ENCODE data around the gene TH.

The TH gene

DNA sequence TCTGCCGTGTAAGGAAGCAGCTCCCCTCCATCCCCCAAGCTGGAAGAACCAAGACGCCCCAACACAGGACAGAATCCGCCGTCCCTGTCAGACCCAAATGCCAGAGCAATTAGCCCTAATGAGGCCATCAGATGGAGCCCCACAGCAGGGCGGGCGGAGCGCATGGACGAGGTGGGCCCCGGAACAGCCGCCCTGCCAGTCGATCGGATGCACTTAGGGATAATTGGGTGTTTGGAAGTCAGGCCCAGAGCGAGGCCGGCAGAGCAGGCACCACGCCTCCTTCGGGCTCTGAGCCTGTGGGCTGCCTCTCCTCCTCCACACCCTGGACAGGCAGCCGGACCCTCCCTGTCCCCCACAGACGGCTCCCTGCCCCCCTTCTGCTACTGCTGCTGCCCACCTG, 5.5 kb upstream of the TH start:
- DNase-seq: no peak

DNA sequence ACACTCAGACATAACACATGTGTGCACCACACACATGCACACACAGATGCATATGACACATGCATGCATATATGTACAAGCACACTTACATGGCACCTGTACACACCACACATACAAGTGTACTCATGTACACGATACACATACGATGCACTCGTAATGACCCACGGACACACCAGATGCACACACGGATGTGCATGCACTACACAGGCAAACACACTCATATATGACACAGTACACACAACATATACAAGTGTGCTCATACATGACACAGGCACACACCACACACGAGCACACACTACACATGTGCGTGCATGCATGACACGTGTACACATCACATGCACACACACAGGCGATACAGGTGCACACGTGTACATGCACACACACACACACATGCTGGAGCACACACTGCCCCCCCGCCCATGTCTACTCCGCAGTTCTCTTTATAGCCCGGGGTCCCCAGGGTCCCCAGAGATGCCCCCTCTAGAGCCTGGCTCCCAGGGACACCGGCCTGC, 4.8 kb upstream of the TH start:
- DNase-seq: no peak

DNA sequence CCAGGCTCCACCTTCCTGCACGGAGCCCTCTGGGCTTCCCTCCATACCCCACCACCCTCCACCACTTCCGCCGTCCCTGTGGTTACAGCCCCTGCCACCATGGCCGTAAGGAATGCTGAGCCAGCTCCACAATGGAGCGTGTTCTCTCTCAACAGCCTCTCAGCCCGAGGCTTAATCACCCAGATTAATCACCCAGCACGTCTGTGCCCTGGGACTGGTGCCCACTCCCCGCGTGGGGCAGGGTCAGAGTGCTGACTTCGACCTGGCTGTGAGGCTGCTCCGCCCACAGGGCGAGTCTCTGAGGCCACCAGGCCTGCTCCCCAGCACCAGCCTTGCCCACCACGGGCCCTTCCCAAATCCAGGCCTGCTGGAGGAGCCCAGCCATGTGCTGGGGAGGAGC, 4.0 kb upstream of the TH start:
- DNase-seq: no peak

DNA sequence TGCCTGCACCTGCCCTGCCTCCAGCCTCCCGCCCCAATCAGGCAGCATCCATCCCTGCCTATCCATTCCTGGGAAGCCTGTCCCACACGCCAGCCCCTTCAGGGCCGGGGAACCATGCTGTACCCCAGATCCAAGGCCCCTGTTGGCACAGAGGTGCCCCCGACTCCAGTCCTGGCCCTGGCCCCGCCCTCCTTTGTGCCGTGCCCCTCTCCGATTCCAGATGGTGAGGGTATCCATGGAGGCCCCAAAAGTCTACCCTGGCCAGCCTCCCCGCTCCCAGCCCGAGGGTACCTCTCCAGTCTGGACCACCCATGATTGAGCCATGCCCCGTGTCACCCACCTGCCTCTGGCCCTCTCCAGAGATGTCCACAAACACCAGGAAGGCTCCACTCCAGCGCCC, 2.7 kb upstream of the TH start:
- no peak for DNase-seq

DNA sequence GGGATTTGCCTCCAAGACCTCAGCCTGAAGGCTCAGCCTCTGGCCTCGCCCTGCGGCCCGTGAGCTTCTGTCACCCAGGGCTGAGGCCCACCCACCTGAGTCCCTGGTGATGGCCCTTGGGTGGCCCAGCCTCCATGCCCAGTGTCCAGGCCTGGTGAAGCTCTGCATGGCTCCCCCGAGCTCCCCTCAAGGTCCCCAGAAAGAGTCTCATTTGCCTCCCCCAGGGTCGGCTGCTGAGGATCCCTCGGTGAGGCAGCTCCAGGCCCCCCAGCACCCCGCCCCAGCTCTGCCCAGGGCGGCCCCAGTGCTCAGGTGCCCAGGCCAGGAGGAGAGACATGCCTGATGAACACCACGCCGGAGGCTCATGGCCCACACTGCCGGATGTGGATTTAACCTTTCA, 2.1 kb upstream of the TH start:
- no peak for DNase-seq

DNA sequence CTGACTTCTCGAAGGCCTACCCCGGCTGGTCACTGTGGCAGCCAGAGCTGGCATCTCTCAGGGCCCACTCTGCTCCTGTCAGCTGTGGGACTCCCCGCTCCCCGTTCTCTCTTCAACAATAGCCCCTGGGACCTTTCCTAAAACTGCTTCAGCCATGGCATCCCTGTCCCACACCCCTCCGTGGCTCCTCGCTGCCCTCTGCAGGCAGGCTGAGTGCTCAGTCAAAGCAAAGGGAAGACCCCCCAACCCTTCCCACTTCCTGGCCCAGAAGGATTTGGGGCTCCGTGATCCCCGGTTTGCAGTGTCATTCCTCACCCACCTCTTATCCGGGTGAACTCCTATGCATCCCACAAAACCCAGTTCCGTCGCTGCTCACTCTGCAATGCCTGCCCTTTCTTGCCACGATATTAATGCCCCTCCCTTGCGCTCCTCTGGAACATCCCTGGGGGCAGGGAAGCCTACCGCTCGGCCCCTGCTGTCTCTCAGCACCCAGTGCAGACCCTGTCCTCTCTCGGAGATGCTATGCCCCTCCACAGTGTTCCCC, 1.6 kb upstream of the TH start:
- no peak for DNase-seq

DNA sequence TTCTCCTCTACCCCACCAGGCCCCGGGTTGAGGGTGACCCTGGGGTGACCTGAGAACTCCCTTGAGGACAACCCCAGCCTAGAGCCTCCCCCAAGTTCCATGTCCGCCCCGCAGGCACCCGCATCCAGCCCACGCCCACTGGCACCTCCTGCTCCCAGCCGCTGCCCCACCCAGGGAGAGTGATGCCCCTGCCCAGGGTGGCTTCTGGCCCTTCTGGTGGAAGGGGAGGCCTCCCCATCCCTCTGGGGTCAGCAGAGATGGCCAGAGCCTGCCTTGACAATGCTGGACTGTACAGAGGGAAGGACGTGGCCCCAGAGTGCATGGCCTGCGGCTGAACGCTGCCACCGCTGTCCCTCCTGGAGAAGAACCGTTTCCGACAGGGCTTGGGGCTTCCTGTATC, 1.1 kb upstream of the TH start:
- DNase-seq: no peak

DNA sequence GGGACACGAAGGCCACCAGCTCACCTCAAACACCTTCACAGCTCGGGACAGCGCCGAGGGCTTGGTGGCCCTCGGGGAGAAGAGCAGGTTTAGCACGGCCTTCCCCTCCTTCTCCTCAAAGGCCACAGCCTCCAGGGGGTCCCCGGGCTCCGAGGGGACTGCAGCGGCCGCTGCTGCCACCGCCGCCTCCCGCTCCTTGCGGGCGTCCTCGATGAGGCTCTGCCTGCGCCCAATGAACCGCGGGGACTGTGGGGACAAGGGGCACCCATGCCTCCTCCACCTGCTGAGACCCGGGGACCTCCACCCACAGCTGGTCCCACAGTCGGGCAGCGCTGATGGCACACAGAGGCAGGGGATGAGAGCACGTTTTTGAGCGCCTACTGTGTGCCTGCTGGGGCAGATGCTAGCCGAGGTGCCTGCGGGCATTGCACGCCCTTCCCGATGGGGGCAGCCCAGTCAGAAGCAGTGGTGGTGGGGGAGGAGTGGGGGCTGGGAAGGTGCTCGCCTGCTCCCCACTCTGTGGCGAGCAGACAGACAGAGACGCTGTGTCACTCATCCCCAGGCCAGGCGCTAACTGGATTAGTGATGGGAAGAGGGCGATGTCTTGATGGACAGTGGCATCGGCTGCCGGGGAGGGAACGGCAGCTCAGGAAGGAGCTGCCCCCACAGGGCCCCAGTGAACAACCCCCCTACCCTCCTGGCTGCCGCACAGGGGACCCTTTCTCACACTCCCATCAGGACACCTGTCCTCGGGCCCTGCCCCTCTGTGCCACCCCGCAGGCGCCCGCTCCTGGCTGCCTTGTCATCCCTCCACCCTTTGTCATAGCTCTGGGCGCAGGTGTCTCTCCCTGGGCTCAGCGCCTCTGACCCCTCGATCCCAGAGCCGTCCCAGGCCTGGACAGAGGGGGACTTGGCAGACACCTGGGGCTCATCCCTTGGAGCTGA, 1.7 kb downstream of the TH start:
- DNase-seq: no peak

DNA sequence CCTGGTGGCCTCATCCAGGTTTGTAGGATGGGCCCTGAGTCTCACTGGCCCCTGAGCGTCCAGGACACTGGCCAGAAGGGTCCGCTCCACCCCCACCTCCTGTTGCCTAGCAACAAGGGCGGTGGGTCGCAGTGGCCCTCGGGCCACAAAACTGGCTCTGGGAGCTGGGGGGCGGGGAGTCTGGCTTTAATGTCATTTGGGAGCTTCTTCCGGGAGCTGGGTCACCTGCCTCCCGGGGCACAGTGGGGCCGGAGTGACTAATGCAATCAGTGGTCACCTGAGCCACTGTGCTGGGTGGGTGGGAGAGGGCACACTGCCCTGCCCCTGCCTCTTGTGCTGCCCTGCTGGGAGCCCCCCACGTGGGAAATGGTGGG, 2.6 kb downstream of the TH start:
- DNase-seq: no peak

DNA sequence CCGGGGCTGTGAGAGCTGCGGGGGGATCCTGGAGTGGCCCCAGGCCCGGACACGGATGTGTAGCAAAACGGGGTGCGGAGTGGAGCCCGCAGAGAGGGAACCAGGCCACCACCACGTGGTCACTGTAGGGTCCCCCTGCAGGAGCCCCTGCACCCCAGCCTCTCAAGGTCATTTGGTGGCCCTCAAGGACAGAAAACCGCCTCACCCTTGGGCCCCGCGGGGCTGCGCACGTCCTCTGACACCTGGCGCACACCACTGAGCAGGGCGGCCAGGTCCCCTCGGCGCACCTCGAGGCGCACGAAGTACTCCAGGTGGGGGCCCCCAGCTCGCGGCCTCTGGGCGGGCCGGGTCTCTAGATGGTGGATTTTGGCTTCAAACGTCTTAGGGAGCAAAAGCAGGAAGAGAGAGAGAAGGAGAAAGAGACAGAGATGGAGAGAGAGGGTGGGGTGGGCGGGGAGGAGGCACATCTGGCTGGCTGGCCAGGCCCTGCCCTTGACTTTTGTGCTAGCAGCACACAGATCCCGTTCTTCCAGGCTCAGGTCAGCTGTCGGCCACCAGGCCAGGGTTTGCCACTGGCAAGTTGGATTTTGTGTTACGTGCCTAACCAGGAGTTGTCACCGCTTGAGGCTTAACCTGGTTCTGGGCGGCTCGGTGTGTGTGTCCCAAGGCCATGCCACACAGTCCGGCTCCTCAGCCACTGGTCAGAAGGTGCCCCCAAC, 3.2 kb downstream of the TH start:
- no peak for DNase-seq

DNA sequence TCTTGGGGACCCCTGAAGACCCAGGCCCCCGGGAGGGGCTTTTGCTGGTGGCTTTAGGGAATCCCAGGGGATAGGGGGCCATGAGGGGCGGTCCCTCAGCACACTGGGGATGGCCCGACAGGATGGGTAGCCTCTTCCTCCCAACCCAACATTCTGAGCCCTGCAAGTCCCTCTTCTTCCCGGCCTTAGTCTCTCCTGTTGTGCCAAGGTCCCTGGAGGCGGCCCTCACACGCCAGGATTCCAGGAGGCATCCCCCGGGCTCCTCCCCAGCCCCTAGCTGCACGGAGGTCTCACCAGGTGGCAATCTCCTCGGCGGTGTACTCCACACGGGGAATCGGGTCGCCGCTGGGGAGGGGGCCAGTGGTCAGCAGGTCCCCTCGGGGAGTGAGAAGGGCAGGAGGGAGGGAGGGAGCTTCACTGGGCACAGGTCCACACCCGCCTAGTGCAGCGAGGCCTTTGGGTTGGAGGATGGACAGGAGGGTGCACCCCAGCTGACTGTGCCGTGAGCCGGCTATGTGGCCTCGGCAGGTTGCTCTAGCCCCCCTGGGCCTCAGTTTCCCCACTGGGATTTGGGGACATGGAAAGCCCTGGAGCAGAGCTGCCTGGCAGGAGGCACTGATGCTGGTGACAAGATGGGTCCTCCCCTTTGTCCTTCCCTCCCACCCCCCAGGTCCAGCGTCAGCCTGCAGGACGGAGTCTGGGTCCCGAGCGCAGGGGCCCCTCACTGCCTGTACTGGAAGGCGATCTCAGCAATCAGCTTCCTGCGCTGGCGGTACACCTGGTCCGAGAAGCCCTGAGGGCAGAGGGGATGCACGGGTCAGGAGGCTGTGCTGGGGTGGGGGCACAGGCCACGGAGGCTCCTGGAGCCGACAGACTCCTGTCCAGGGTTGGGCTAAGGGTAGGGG, 4.2 kb downstream of the TH start:
- no peak for DNase-seq

DNA sequence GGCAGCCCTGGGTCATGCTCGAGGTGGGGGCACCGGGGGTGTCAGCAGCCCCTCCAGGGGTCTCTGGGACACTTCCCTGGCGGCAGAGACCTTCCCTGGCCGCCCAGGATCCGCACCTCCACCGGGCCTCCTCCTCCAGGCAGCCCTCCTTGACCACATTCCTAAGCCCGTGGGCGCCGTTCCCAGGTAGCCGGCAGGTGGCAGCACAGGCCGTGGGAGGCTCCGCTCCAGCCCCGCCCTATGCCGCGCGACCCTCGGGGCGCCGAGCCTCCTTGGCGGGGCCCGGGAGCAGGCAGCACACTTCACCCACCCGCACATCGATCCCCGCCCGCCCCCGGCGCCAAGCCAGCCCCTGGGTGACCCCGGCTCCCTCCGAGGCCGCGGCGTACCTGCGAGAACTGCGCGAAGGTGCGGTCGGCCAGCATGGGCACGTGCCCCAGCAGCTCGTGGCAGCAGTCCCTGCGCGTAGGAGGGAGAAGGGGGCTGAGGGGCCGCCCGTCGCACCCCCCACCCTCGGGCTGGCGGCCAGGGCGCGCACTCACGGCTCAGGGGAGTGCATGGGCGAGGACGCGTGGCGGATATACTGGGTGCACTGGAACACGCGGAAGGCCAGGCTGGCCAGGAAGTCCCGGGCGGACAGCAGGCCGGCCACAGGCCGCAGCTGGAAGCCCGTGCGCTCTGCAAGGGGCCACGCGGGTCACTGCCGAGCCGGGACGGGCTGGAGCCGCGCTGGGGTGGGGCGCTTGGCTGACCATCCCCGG, 5.3 kb downstream of the TH start:
- no peak for DNase-seq

DNA sequence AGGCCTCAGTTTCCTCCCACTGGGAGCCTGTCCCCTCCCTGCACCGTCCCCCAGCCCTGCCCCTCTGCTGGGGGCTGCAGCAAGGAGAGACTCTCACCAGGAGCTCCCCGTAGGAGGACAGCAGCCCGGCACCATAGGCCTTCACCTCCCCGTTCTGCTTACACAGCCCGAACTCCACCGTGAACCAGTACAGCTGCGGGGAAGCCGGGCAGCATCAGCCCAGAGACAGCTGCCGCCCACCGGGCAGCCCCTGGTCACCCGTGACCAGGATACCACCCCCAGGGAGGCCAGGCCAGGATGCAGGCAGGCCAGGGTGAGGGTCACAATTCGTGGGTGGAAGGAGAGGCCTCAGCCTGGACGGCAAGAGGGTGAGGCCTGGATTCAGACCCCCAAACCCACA, 6.0 kb downstream of the TH start:
- no peak for DNase-seq

DNA sequence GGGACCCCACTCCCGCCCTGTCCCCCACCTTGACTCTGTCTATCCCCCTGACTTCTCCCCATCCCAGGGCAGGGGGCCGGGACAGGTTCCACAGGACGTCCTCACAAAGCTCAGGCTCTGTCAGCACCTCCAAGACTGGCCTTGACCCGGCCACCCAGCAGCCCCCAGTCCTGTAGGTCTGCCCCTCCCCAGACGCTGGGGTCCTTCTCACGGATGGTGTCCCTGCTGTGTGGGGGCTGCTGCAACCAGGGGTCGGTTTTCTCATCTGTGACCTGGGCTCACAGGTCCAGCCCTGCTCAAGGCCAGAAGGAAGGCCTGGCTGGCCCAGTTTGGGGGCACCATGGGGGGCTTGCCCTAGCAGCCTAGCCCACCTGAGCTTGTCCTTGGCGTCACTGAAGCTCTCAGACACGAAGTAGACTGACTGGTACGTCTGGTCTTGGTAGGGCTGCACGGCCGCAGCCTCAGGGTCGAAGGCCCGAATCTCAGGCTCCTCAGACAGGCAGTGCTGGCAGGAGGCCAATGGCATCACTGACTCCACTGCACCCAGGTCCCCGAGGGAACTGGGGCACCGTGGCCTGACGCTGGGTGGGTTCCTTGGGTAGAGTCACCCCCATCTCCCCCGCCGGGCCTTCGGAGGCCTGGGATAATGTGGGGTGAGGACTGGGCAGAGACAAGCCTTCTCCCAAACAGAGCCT, 6.6 kb downstream of the TH start:
- no peak for DNase-seq

DNA sequence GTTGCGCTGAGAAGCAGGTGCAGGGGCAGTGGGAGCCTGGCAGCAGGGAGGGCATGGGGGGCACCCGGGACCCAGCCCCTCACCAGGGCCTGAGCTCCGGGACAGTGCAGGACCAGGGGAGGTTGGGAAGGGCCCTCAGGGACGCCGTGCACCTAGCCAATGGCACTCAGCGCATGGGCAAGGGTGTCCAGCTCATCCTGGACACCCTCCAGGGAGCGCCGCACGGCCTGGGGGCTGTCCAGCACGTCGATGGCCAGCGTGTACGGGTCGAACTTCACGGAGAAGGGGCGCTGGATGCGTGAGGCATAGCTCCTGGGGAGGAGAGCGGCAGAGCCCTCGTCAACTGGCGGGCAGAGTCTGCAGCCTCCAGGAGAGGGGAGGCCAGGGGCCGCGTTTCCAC, 7.5 kb downstream of the TH start:
- DNase-seq: no peak

DNA sequence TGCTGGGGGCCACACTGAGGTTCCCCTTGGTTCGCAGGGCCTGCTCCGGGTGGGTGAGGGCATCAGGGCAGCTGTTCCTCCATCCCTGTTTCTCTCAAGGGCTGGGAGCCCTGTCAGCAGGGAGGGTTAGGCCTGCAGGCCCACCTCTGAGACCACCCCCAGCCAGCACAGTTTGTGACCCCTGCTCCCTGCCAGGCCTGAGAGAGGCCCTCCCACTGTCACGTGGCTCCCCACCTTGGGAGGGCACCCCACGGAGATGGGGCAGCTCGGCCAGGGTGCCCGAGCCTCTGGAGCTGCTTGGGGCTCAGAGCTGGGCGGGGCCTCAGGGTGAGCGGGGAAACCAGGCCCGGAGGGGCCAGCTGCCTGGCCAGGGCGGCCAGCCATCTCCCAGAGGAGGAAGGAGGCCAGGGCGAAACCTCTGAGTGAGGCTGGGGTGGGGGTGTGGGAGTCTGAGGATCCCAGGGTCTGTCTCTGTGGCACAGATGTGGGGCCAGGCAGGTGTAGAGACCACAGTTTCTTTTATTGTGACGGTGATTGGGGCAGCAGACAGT, 8.1 kb downstream of the TH start:
- no peak for DNase-seq

DNA sequence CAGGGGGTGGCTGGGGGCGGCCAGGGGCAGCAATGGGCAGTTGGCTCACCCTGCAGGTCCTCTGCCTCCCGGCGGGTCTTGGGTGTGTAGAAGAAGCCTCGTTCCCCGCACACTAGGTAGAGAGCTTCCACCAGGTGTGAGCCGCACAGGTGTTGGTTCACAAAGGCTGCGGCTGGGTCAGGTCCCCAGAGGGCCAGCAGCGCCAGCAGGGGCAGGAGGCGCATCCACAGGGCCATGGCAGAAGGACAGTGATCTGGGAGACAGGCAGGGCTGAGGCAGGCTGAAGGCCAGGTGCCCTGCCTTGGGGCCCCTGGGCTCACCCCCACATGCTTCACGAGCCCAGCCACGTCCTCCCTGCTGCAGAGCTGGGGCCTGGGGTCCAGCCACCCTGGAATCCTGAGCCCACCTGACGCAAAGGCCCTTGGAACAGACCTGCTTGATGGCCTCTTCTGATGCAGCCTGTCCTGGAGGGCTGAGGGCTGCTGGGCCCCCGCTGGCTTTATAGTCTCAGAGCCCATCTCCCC, 10.8 kb downstream of the TH start, which contains the start of gene INS:
TSS of gene INS (minus strand) at position 474 of the 524 bp plus-strand sequence. CDS start at position 236, 238 bp downstream.
- no peak for DNase-seq

DNA sequence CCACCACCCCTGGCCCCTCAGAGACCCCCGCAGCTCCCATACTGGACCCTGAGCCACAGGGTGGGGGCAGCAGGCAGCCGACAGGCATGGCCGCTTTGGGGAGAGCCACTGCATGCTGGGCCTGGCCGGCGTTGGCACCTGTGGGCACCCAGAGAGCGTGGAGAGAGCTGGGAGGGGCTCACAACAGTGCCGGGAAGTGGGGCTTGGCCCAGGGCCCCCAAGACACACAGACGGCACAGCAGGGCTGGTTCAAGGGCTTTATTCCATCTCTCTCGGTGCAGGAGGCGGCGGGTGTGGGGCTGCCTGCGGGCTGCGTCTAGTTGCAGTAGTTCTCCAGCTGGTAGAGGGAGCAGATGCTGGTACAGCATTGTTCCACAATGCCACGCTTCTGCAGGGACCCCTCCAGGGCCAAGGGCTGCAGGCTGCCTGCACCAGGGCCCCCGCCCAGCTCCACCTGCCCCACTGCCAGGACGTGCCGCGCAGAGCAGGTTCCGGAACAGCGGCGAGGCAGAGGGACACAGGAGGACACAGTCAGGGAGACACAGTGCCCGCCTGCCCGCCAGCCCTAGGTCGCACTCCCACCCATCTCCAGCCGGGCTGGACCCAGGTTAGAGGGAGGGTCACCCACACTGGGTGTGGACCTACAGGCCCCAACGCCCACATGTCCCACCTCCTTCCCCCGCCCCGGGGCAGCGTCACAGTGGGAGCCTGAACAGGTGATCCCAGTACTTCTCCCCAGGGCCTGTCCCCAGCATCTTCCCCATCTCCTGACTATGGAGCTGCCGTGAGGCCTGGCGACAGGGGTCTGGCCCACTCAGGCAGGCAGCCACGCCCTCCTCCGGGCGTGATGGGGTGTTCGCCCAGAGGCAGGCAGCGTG, 11.8 kb downstream of the TH start:
- no peak for DNase-seq

DNA sequence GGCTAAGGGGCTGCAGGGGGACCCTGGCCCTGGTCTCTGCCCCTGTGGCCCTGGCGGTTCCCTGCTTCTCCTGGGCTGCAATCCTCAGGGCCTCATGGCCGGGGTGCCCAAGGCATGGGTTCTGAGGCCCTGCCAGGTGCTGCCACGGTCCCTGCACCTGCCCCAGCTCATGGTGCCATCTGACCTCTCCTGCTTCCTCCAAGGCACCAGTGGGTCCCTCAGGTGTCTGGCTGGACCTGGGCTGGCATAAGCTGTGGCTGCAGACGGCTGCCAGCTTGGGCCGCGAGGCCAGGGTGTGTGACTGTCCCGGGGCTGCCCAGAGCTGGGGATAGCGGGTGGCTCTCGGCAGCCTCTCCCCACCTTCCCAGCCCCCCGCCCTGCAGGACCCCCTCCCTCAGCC, 12.6 kb downstream of the TH start:
- no peak for DNase-seq

DNA sequence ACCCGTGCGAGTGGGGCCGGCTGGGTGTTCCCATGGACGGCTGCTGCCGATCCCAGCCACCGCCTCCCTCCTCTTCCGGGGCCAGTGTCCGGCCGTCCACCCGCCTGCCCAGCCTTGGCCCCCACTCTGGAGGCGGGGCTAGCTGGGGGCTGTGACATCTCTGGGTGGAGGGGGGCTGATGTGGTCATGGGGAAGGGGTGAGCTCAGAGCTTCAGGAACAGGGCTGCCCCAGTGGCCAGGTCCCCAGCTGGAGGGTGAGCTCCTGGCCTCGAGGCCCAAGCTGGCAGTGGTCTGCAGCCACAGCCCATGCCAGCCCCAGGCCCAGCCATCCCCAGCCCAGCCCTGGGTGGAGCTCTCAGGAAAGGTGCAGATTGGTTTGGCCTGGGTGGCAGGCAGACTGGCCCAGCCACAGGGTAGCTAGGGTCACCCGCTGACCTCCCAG, 13.3 kb downstream of the TH start:
- DNase-seq: no peak
